SH-SY5Y (cell line): ENCODE measurements around the gene YIPF4.

Source experiments
- GATA2 ChIP-seq: IDR thresholded peaks from 2 replicates; pipeline ENCODE4 v1.6.1; 2011; ENCODE audit warnings: mild to moderate bottlenecking, low read depth, low read length
- GATA3 ChIP-seq: IDR thresholded peaks from 2 replicates; pipeline ENCODE4 v1.6.1; 2011; ENCODE audit warnings: low read depth, mild to moderate bottlenecking, low read length, moderate library complexity

The YIPF4 gene

GRCh38 chr2:32357318-32358110 is 79.8 kb downstream of the YIPF4 start:
- TF ChIP-seq GATA2 (no peak), GATA3 (no peak)

- TF ChIP-seq GATA2: no peak
- no peak for TF ChIP-seq GATA3
Observed at GRCh38 chr2:32358111-32358482, 80.4 kb downstream of the YIPF4 start.

- TF ChIP-seq GATA3: no peak
- TF ChIP-seq GATA2: no peak
Observed at GRCh38 chr2:32360416-32360815, 82.7 kb downstream of the YIPF4 start.

- no peak for TF ChIP-seq GATA2
- no peak for TF ChIP-seq GATA3
Observed at GRCh38 chr2:32363597-32363996, 85.9 kb downstream of the YIPF4 start.
